ENCODE data around the gene ANO10. TPM values are rescaled to one million over a fixed set of nuclear protein-coding genes. Genes with fewer than 3 reads are reported as not detected.
A peak's percentile ranks its signal among the peaks of the same experiment; 100 is the strongest.

ANO10 gene
- polyA plus RNA-seq, 3 donors, result 11.2 to 24.8 (median 21.6) TPM

GRCh38 chr3:43346978-43347749 lies 274.6 kb downstream of the ANO10 start:
- no peak overlapping the region for H3K4me3 Mint-ChIP-seq
- Histone ChIP-seq H3K36me3 (replicated peaks in 1 of 2; ENCODE audit: control insufficient read depth in 1 of 2, insufficient read depth in 2 of 2, low read length in 2 of 2) (peaks cover 85 to 90% of the 10 kb centered on the region in 2 donors), H4K20me1 (ENCODE audit: insufficient read depth, low read length) (peaks cover 71% of the 10 kb centered on the region), H3K9ac (ENCODE audit: insufficient read depth, low read length, poor library complexity, severe bottlenecking) (no peak overlapping the region), H3K27me3 (ENCODE audit: control insufficient read depth in 2 of 2, insufficient read depth in 2 of 2, low read length in 2 of 2) (no peaks in the 10 kb centered on the region), H3K27ac (ENCODE audit: low read depth in 1 of 2, low read length in 2 of 2) (no peak overlapping the region), H3K9me3 (replicated peaks in 1 of 2; ENCODE audit: control insufficient read depth in 1 of 2, insufficient read depth in 1 of 2, low read length in 2 of 2) (no peaks in the 10 kb centered on the region), H3K4me1 (ENCODE audit: control insufficient read depth in 1 of 2, insufficient read depth in 2 of 2, low read length in 2 of 2) (no peaks in the 10 kb centered on the region), H3K4me3 (replicated peaks in 1 of 3; ENCODE audit: low read depth in 2 of 3, low read length in 3 of 3) (no peak overlapping the region), H3K4me2 (replicated peaks; ENCODE audit: extremely low read depth, low read length, poor library complexity, severe bottlenecking) (no peak overlapping the region), H2AFZ (ENCODE audit: insufficient read depth, low read depth, low read length, poor library complexity, severe bottlenecking) (no peak overlapping the region), H3K79me2 (ENCODE audit: insufficient read depth, low read length) (peaks cover 8% of the 10 kb centered on the region)
- peaks cover 0 to 2% (median 0%) of the 10 kb centered on the region in 3 donors for H3K27me3 Mint-ChIP-seq (ENCODE audit: low read depth in 3 of 3)
- intact Hi-C loops (cut with micrococcal nuclease), result no loop called here
- WGBS (ENCODE audit: insufficient coverage), result 96% methylated on average over 6 of the region's 14 CpGs
- TF ChIP-seq CTCF (IDR thresholded peaks at IDR 0.05), result no peak
- peak overlapping the region in 3 of 7 donors; percentile 73 to 80 (median 77) for H3K27ac Mint-ChIP-seq
- H3K4me1 Mint-ChIP-seq, result peaks cover 2% of the 10 kb centered on the region
- H3K36me3 Mint-ChIP-seq, result peaks cover 85 to 96% of the 10 kb centered on the region in 2 donors
- peaks cover 10 to 23% (median 17%) of the 10 kb centered on the region in 7 donors for H3K9me3 Mint-ChIP-seq
- DNase-seq, result no peak

- peak overlapping the region in 1 of 2 donors; percentile 57 for H3K27ac ChIP-seq (ENCODE audit: low read depth in 1 of 2, low read length in 2 of 2)
- H3K27me3 Mint-ChIP-seq (ENCODE audit: low read depth in 3 of 3), result no peaks in the 10 kb centered on the region
- 98% methylated on average over 4 of the region's 6 CpGs for WGBS (ENCODE audit: insufficient coverage)
- DNase-seq, result no peak
- peaks cover 2% of the 10 kb centered on the region for H3K4me1 Mint-ChIP-seq
- peaks cover 2 to 15% (median 9%) of the 10 kb centered on the region in 7 donors for H3K9me3 Mint-ChIP-seq
- peaks cover 96 to 100% of the 10 kb centered on the region in 2 donors for H3K36me3 ChIP-seq (replicated peaks in 1 of 2; ENCODE audit: control insufficient read depth in 1 of 2, insufficient read depth in 2 of 2, low read length in 2 of 2)
- no peak overlapping the region for H3K4me3 Mint-ChIP-seq
- no peaks in the 10 kb centered on the region for H3K9me3 ChIP-seq (replicated peaks in 1 of 2; ENCODE audit: control insufficient read depth in 1 of 2, insufficient read depth in 1 of 2, low read length in 2 of 2)
- TF ChIP-seq CTCF (IDR thresholded peaks at IDR 0.05), result no peak
- H3K4me3 ChIP-seq (replicated peaks in 1 of 3; ENCODE audit: low read depth in 2 of 3, low read length in 3 of 3), result no peak overlapping the region
- no peaks in the 10 kb centered on the region for H3K4me1 ChIP-seq (ENCODE audit: control insufficient read depth in 1 of 2, insufficient read depth in 2 of 2, low read length in 2 of 2)
- peaks cover 79% of the 10 kb centered on the region for H4K20me1 ChIP-seq (ENCODE audit: insufficient read depth, low read length)
- H3K27ac Mint-ChIP-seq, result peak overlapping the region in 3 of 7 donors; percentile 28 to 88 (median 81)
- H3K4me2 ChIP-seq (replicated peaks; ENCODE audit: extremely low read depth, low read length, poor library complexity, severe bottlenecking), result no peak overlapping the region
- peaks cover 16% of the 10 kb centered on the region for H3K79me2 ChIP-seq (ENCODE audit: insufficient read depth, low read length)
- no peak overlapping the region for H3K9ac ChIP-seq (ENCODE audit: insufficient read depth, low read length, poor library complexity, severe bottlenecking)
- no peak overlapping the region for H2AFZ ChIP-seq (ENCODE audit: insufficient read depth, low read depth, low read length, poor library complexity, severe bottlenecking)
- intact Hi-C loops (cut with micrococcal nuclease), result no loop called here
- peaks cover 91 to 97% of the 10 kb centered on the region in 2 donors for H3K36me3 Mint-ChIP-seq
- no peaks in the 10 kb centered on the region for H3K27me3 ChIP-seq (ENCODE audit: control insufficient read depth in 2 of 2, insufficient read depth in 2 of 2, low read length in 2 of 2)
These were observed 275.9 kb downstream of the ANO10 start for GRCh38 chr3:43345877-43346276.
